AG04450 (cell line): ENCODE measurements around the gene MYMK. TPM values are rescaled to one million over a fixed set of nuclear protein-coding genes. Genes with fewer than 3 reads are reported as not detected.

Source experiments
- CTCF ChIA-PET: fragments of 300-600, 350-600 bp; formaldehyde crosslinking; extraction: SDS; loops from one replicate; lab custom pipeline; 2022; ENCODE audit warnings: antibody characterized with exemption, inconsistent platforms; lab: Charles Lee
- POLR2A ChIA-PET: fragments of 350-600 bp; formaldehyde crosslinking; extraction: SDS; loops from one replicate; lab custom pipeline; 2021; ENCODE audit warnings: antibody characterized with exemption, inconsistent platforms; lab: Yijun Ruan, JAX
- DNase-seq: peaks from one replicate; pipeline ENCODE4 v3.0.0-alpha.2; 2011; ENCODE audit warnings: low read depth, low spot score
- H3K27ac ChIP-seq: one replicate; pipeline ENCODE4 v1.5.1; 2012; ENCODE audit warnings: low read depth, low read length, control low read depth
- H3K27me3 ChIP-seq: one replicate; pipeline ENCODE4 v1.6.0; 2012; ENCODE audit warnings: low read length; ENCODE audit not compliant: control insufficient read depth, insufficient read depth
- H3K4me3 ChIP-seq: 2 replicates; pipeline ENCODE4 v1.5.1; 2011; ENCODE audit warnings: mild to moderate bottlenecking, low read depth, low read length, control low read depth
- H3K9me3 ChIP-seq: 2 replicates; pipeline ENCODE4 v1.5.1; 2012; ENCODE audit warnings: low read length; ENCODE audit not compliant: control insufficient read depth, insufficient read depth
- polyA plus RNA-seq: library from polyadenylated mRNA; depleted of rRNA; stranded (reverse); fragments of >200 nt; gene quantifications from 2 replicates; pipeline ENCODE4 v1.2.3, GENCODE V29; 2011
- TF ChIP-seq, protein P1 (sequence below): IDR thresholded peaks from 2 replicates; pipeline ENCODE4 v1.5.1; 2011; ENCODE audit warnings: low read depth, low read length, control low read depth, inconsistent platforms

The MYMK gene
- polyA plus RNA-seq, 1 experiment: not detected

DNA sequence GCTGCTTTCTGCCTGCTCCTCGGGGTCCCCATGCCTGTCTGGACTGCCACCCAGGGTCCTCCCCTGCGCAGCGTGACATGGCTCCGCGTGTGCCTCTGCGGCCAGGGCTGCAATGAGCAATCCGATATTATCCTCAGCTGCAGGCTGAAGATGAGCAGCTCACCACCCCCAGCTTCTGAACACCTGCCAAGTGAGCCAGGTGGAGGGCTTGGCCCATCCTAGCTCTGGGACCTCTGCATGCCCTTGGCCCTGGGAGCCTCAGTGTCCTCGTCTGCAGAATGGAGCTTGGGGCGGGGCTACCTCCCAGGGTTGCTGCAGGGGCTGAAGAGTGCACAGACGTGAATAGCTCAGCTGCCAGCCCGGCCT lies 4.1 kb upstream of the MYMK start:
- DNase-seq: no peak
- H3K9me3 ChIP-seq: no peaks in the 10 kb centered on the region; the same call in 1 of the 2 replicates
- TF ChIP-seq, protein P1, sequence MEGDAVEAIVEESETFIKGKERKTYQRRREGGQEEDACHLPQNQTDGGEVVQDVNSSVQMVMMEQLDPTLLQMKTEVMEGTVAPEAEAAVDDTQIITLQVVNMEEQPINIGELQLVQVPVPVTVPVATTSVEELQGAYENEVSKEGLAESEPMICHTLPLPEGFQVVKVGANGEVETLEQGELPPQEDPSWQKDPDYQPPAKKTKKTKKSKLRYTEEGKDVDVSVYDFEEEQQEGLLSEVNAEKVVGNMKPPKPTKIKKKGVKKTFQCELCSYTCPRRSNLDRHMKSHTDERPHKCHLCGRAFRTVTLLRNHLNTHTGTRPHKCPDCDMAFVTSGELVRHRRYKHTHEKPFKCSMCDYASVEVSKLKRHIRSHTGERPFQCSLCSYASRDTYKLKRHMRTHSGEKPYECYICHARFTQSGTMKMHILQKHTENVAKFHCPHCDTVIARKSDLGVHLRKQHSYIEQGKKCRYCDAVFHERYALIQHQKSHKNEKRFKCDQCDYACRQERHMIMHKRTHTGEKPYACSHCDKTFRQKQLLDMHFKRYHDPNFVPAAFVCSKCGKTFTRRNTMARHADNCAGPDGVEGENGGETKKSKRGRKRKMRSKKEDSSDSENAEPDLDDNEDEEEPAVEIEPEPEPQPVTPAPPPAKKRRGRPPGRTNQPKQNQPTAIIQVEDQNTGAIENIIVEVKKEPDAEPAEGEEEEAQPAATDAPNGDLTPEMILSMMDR: no peak
- CTCF ChIA-PET: no interaction called here
- no peak overlapping the region for H3K27ac ChIP-seq
- POLR2A ChIA-PET: no interaction called here
- peaks cover 82% of the 10 kb centered on the region for H3K27me3 ChIP-seq
- H3K4me3 ChIP-seq: no peak overlapping the region

DNA sequence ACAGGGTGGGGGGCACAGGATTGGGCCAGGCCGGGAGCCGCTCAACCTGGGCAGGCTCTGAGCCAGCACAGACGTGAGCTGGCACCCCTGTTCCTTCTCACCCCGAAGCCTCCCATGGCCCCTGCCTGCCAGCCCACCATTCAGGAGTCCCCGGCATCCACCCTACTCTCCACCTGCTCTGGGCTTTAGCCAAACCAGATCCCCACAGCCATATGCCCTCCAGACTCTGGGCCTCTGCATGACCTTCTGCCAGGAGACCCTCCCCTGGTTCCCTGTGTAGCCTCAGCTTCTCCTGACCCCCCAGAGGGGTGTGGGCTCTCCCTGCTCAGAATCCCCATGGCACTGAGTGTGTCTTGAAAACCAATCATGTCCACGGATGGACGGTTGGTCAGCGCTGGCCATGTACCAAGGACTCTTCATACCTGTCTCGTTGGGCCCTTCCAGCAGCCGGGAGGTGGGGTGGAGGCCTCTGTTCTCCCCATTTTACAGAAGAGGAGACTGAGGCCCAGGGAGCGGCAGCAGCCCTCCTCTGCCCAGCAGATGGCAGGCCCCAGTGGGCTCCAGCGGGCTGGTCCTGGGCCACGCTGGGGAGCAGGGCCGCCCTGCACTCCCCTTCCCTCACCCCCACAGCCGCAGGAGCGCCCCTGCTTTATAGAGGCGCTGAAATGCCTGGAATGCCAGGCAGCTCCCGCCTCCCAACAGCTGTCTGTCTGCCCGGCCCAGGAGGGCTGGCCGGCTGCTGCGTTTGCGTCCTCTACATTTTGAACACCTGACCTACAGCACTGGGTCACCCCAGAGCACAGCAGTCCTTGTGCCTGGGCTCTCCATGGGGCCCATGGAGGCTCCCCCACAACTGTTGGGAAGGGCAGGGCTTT lies 3.5 kb upstream of the MYMK start:
- H3K27me3 ChIP-seq: peaks cover 83% of the 10 kb centered on the region
- ChIA-PET CTCF (no interaction called here), POLR2A (no interaction called here)
- DNase-seq: no peak
- H3K4me3 ChIP-seq: no peak overlapping the region
- TF ChIP-seq, protein P1: no peak
- no peaks in the 10 kb centered on the region; the same call in 1 of the 2 replicates for H3K9me3 ChIP-seq
- no peak overlapping the region for H3K27ac ChIP-seq

DNA sequence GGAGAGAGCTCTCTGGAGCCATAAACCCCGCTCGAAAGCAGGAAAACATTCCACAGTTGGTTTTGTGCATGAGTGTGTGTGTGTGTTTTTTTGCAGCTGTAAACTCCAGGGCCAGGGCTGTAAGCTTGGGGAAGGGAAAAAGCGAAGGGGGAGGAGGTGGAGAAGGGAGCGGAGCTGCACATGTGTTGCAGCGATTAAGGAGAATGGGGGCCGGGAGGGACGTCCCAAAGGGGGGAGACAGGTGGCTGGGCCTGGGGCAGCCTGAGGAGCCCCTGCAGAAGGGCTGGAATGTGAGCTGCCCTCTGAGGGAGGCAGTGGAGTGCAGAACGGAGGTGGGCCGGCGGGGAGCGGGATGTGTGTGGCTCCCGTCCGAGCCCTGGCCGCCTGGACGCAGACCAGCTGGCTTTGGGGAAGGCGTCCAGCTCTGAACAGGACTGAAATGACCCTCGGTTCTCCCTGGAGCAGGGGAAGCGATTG lies 2.7 kb upstream of the MYMK start:
- TF ChIP-seq, protein P1: no peak
- Histone ChIP-seq H3K9me3 (no peaks in the 10 kb centered on the region; the same call in 1 of the 2 replicates), H3K4me3 (no peak overlapping the region), H3K27me3 (peaks cover 83% of the 10 kb centered on the region), H3K27ac (no peak overlapping the region)
- ChIA-PET CTCF (no interaction called here), POLR2A (no interaction called here)
- no peak for DNase-seq

DNA sequence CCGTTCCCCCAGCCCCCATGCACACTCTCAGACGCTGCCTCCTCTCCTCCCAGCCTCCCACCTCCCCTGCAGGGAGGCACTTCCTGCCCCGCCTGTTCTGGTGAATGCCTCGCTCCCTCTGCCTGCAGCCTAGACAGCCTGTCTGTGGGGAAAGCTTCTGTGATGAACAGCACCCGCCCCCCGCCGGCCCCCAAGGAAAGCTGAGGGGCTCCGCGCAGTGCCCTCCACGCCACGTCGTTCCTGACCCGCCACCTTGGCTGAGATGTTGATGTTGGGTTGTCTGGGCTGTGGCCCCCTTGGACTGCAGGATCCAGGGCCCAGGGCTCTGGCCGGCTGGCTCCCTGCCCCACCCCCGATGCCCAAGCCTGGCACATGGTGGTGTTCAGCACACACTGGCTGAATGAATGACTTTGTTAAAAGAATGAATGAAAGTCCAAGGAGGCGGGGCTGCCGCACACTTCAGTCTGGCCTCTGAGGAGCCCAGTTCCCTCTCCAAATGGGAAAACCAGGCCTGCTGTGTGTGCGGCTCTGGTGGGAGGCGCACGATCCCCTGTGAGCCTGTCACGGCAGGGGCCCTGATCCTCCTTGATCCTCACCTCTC lies 2.1 kb upstream of the MYMK start:
- DNase-seq: no peak
- ChIA-PET CTCF (no interaction called here), POLR2A (no interaction called here)
- no peak overlapping the region for H3K27ac ChIP-seq
- no peak overlapping the region for H3K4me3 ChIP-seq
- TF ChIP-seq, protein P1: no peak
- H3K27me3 ChIP-seq: peaks cover 84% of the 10 kb centered on the region
- H3K9me3 ChIP-seq: no peaks in the 10 kb centered on the region; the same call in 1 of the 2 replicates

DNA sequence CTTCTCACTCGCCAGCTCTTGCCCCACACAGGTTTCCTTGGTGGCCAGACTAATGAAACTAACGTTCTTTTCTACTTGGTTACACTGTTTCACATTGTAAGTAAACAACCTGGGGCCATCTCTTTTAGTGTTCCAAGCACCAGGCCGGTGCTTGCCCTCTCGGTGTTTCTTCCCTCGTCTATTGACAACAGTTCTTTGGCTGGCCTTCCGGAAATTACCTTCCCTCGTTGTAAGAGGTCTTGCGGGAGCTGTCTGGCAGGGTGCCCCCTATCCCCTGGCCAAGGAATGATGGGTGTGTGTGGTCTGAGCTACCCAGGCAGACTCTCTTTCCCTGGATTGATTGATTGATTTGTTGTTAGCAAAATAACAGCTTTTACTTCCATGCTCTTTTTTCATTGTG lies 918 bp upstream of the MYMK start:
- Histone ChIP-seq H3K4me3 (no peak overlapping the region), H3K27ac (no peak overlapping the region), H3K27me3 (peaks cover 83% of the 10 kb centered on the region), H3K9me3 (no peaks in the 10 kb centered on the region; the same call in 1 of the 2 replicates)
- TF ChIP-seq, protein P1: no peak
- ChIA-PET POLR2A (no interaction called here), CTCF (no interaction called here)
- DNase-seq: no peak
